ENCODE results near the gene ZNF528.

DNA sequence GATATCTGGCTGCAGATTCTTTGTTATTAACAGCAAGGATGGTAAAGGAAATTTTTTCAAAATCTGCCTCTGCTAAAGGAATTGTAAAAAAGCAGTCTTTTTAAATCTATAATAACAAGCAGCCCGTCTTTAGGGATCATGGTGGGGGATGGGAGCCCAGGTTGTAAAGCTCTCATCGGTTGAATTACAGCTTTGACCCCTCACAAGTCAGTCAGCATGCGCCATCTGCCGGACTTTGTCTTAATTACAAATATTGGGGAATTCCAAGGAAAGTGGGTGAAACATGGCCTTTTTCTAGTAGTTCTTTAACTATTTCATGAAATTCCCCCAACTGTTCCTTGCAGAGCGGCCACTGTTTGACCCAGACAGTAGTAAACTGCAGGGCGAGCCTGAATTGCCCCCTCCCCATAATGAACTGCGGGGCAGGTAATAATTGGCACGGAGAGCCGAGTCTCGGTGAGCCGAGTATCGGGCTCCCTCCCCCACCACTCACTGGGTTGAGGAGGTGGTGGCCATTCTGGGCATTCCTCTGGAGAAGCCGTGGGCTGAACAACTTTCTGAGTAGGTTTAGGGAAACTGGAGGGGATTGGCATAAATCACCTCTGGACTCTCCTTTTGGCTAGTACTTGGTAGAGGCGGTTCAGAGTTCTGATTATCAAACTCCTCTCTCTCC lies 67.3 kb downstream of the ZNF528 start:
- no peak for TF ChIP-seq EZH2 (IDR thresholded peaks at IDR 0.05; ENCODE audit: insufficient read depth, poor library complexity, severe bottlenecking)
- TF ChIP-seq EZH2phosphoT487 (IDR thresholded peaks at IDR 0.05; ENCODE audit: insufficient read depth, low read depth), result no peak
